Esophagus squamous epithelium (tissue), 5 donors: ENCODE measurements around the gene HHATL. TPM values are rescaled to one million over a fixed set of nuclear protein-coding genes. Genes with fewer than 3 reads are reported as not detected.

Experiments used
- DNase-seq: peaks from one replicate; lab custom pipeline; 2025; lab: John Stamatoyannopoulos, UW
- H3K27ac ChIP-seq, 4 donors: fragments of 200-600 bp; sonication (generic); one replicate each; pipeline ENCODE4 v1.5.1; 2016 to 2019; ENCODE audit warnings: mild to moderate bottlenecking in 1 of 4
- H3K27me3 ChIP-seq, 4 donors: fragments of 200-600 bp; sonication (generic); 1 replicate in 3 of 4; 2 replicates in 1 of 4; pipeline versions ENCODE4 v1.5.1 to v1.6.0; 2017 to 2021; ENCODE audit warnings: antibody characterized with exemption in 1 of 4
- H3K36me3 ChIP-seq, 3 donors: fragments of 200-600 bp; sonication (generic); one replicate each; pipeline ENCODE4 v1.5.1; 2016 to 2019
- H3K4me1 ChIP-seq, 3 donors: fragments of 200-600 bp; sonication (generic); one replicate each; pipeline ENCODE4 v1.5.1; 2017 to 2019
- H3K4me3 ChIP-seq, 4 donors: fragments of 200-600 bp; sonication (generic); 1 replicate in 3 of 4; 2 replicates in 1 of 4; pipeline ENCODE4 v1.5.1; 2016 to 2019; ENCODE audit warnings: mild to moderate bottlenecking in 2 of 4, moderate library complexity in 1 of 4
- H3K9me3 ChIP-seq, 3 donors: fragments of 200-600 bp; sonication (generic); one replicate each; pipeline ENCODE4 v1.5.1; 2016 to 2019
- CTCF ChIP-seq, 6 experiments: fragments of 450-650 bp in 4 of 6; fragments of 200-600 bp in 2 of 6; sonication (generic) in 2 of 6; IDR thresholded peaks; one replicate each; pipeline ENCODE4 v1.5.1; 2016 to 2019; ENCODE audit warnings: antibody characterized with exemption in 6 of 6, mild to moderate bottlenecking in 4 of 6, moderate library complexity in 4 of 6
- POLR2A ChIP-seq, 4 donors: fragments of 450-650 bp; IDR thresholded peaks; one replicate each; pipeline ENCODE4 v1.6.1; 2017; ENCODE audit warnings: antibody characterized with exemption in 4 of 4, mild to moderate bottlenecking in 4 of 4, moderate library complexity in 3 of 4
- WGBS, 2 donors: methylation state at CpG; one replicate each; pipeline ENCODE4 v1.1.5; 2018; 5-methylcytosine and 5-hydroxymethylcytosine counted together
- intact Hi-C: fragments of 100-400 bp; cut with DNase I; formaldehyde crosslinking; loops from one replicate; pipeline ENCODE4 v1.15.0; 2022
- total RNA-seq, 4 donors: library from RNA; depleted of rRNA; stranded (reverse); fragments of >200 nt; gene quantifications; one replicate each; pipeline ENCODE4 v1.1.0, GENCODE V29; 2016
- donor health status: DM: yes; HTN: yes; CAD: no.

The HHATL gene
- total RNA-seq, 4 donors from 2014 or later, result not detected

DNA sequence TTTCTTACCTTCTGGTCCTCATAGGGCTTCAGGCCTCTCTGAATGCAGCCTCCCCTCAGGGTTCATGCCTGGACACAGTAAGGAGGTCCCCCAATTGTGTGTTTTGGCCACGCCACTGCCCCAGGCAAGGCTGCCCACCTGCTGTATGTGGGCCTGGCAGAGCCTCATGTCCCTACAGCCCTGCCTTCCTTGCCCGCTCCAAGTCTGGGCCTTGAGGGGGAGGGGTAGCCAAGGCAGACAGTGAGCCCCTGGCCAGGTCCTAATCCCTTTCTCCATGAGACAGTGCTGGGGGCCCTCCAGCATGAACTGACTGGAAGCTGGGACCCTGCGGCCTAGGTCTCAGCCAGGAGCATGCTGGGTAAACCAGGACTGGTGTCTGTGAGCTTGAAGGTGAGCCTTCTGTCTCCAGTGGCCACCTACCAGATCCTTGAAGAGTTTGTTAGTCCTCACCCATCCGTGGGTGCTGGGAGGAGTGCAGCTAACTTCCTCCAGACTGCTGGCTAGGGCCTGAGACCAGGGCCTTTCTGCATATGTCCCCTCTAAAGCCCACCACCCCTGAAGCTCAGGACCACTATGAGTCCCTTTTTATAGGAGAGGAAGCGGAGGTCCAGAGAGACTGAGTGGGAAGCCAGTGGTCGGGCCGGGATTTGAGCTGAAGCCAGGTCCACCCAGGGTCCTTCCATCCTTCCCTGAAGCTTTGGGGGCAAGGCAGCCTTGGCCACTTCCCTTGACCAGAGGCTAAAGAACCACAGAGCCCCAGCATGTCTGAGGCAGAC is 40.4 kb downstream of the HHATL start:
- DNase-seq, result no peak
- Histone ChIP-seq H3K4me1 (peaks cover 10 to 53% (median 21%) of the 10 kb centered on the region in 3 donors), H3K4me3 (no peak overlapping the region), H3K36me3 (peaks cover 3 to 21% (median 8%) of the 10 kb centered on the region in 3 donors), H3K27me3 (no peaks in the 10 kb centered on the region), H3K9me3 (no peaks in the 10 kb centered on the region), H3K27ac (no peak overlapping the region)
- WGBS, 2 donors, result 63 to 100% methylated on average over 2 to 4 of the region's 7 CpGs
- no peak for TF ChIP-seq CTCF (IDR thresholded peaks at IDR 0.05)
- TF ChIP-seq POLR2A (IDR thresholded peaks at IDR 0.05), result no peak
- intact Hi-C loops, result no loop called here

DNA sequence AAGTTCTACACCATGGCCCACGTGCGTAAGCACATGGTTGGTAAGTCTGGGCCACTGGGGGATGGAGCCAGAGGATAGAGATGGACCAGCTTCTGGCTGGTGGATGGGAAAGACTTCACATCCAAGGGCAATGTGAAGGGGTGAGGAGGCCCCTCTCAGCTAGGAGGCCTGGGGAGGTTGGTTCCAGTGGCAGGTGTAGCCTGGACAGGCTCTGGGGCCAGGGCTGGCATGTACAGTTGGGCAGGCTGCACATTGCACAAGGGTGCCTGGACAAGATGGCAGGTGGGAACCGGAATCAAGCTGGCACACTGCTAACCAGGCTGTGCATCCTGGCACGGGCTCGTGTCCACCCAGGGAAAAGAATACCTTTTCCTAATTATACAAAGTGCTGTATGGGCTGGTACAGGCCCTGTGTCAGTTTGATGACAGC is 41.0 kb downstream of the HHATL start:
- TF ChIP-seq POLR2A (IDR thresholded peaks at IDR 0.05) (no peak), CTCF (IDR thresholded peaks at IDR 0.05) (no peak)
- H3K27ac ChIP-seq, result no peak overlapping the region

DNA sequence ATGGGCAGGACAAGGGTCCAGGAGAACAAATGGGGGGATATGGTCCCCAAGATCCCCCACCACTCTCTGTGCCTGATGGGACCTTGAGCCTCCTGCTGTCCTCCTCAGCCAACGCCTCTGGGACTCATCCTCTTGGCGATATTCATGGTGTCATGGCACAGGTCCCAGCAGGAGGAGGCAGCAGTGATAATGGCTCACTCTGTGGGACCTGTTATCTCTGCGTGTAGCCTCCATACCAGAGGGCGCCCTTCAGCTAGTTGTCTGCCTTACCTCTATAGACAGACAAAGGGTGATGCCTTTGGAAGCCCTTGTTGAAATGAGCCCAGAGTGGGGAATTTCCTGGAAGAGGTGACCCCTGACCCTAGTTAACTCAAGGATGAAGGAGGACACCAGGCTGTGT is 41.7 kb downstream of the HHATL start:
- 80% methylated on average over 2 of the region's 4 CpGs; no CpG with 5 or more reads in 1 of the 2 donors for WGBS, 2 donors
- H3K27me3 ChIP-seq, result no peaks in the 10 kb centered on the region
- DNase-seq, result no peak
- peaks cover 7 to 53% (median 20%) of the 10 kb centered on the region in 3 donors for H3K4me1 ChIP-seq
- peaks cover 3 to 21% (median 8%) of the 10 kb centered on the region in 3 donors for H3K36me3 ChIP-seq
- H3K9me3 ChIP-seq, result no peaks in the 10 kb centered on the region
- intact Hi-C loops, result no loop called here
- no peak overlapping the region for H3K4me3 ChIP-seq
- TF ChIP-seq CTCF (IDR thresholded peaks at IDR 0.05), result no peak
- TF ChIP-seq POLR2A (IDR thresholded peaks at IDR 0.05), result no peak
- H3K27ac ChIP-seq, result no peak overlapping the region

More for the DNA sequence above, 41.0 kb downstream of the HHATL start:
- Histone ChIP-seq H3K4me3 (no peak overlapping the region), H3K36me3 (peaks cover 3 to 21% (median 8%) of the 10 kb centered on the region in 3 donors), H3K9me3 (no peaks in the 10 kb centered on the region), H3K4me1 (peaks cover 10 to 53% (median 20%) of the 10 kb centered on the region in 3 donors), H3K27me3 (no peaks in the 10 kb centered on the region)
- intact Hi-C loops, result no loop called here
- DNase-seq, result no peak
- WGBS, 2 donors, result 80 to 94% methylated on average over 3 to 5 of the region's 5 CpGs

GRCh38 chr3:42660131-42660715 is 42.4 kb downstream of the HHATL start:
- H3K9me3 ChIP-seq, result no peaks in the 10 kb centered on the region
- TF ChIP-seq POLR2A (IDR thresholded peaks at IDR 0.05) (no peak), CTCF (IDR thresholded peaks at IDR 0.05) (no peak)
- no peak for DNase-seq
- no peak overlapping the region for H3K4me3 ChIP-seq
- H3K27me3 ChIP-seq, result no peaks in the 10 kb centered on the region
- H3K4me1 ChIP-seq, result peaks cover 5 to 53% (median 22%) of the 10 kb centered on the region in 3 donors
- peaks cover 3 to 21% (median 8%) of the 10 kb centered on the region in 3 donors for H3K36me3 ChIP-seq
- intact Hi-C loops, result no loop called here
- WGBS, 2 donors, result 27 to 29% methylated on average over 3 to 6 of the region's 6 CpGs
- H3K27ac ChIP-seq, result peak overlapping the region in 3 of 4 donors; percentile 0 to 49 (median 7)
